Lung (tissue), 12 donors: ENCODE measurements around the gene ADRM1. TPM values are rescaled to one million over a fixed set of nuclear protein-coding genes. Genes with fewer than 3 reads are reported as not detected.

Experiments used
- ATAC-seq: fragments of 200-7000 bp; cut with Tn5 transposase; one replicate; pipeline ENCODE4 v1.9.1; 2020; ENCODE audit warnings: moderate number of reproducible peaks; ENCODE audit not compliant: insufficient read depth, low FRiP score
- DNase-seq, 3 donors: peaks; one replicate each; pipeline ENCODE4 v3.0.0-alpha.2; 2013 to 2017
- H3K27ac ChIP-seq, 2 donors: one replicate each; pipeline ENCODE4 v1.5.1; 2013; ENCODE audit warnings: mild to moderate bottlenecking in 2 of 2, moderate library complexity in 2 of 2, control low read depth in 1 of 2, inconsistent platforms in 1 of 2, low read depth in 1 of 2, low read length in 1 of 2
- H3K27me3 ChIP-seq, 3 donors: one replicate each; pipeline ENCODE4 v1.5.1; 2013; ENCODE audit warnings: low read length in 2 of 3; ENCODE audit not compliant: control insufficient read depth in 3 of 3, insufficient read depth in 3 of 3
- H3K36me3 ChIP-seq, 4 donors: one replicate each; pipeline ENCODE4 v1.5.1; 2013; ENCODE audit warnings: low read length in 4 of 4, mild to moderate bottlenecking in 1 of 4, moderate library complexity in 1 of 4; ENCODE audit not compliant: control insufficient read depth in 4 of 4, insufficient read depth in 4 of 4
- H3K4me1 ChIP-seq, 5 donors: one replicate each; pipeline ENCODE4 v1.5.1; 2013; ENCODE audit warnings: low read length in 5 of 5, mild to moderate bottlenecking in 2 of 5, moderate library complexity in 1 of 5; ENCODE audit not compliant: control insufficient read depth in 5 of 5, insufficient read depth in 5 of 5
- H3K4me3 ChIP-seq: one replicate; pipeline ENCODE4 v1.5.1; 2013; ENCODE audit warnings: mild to moderate bottlenecking, control low read depth, moderate library complexity
- H3K9ac ChIP-seq, 2 donors: one replicate each; pipeline ENCODE4 v1.5.1; 2013; ENCODE audit warnings: low read length in 2 of 2, control low read depth in 1 of 2; ENCODE audit not compliant: insufficient read depth in 1 of 2
- H3K9me3 ChIP-seq, 4 donors: one replicate each; pipeline ENCODE4 v1.5.1; 2013; ENCODE audit warnings: low read length in 3 of 4, mild to moderate bottlenecking in 1 of 4, moderate library complexity in 1 of 4; ENCODE audit not compliant: control insufficient read depth in 4 of 4, insufficient read depth in 3 of 4
- CTCF ChIP-seq: IDR thresholded peaks from 2 replicates; pipeline ENCODE4 v1.5.1; 2012; ENCODE audit warnings: mild to moderate bottlenecking; ENCODE audit errors: control extremely low read depth, extremely low read depth
- WGBS, 2 donors: extraction: QIAGEN DNeasy Blood & Tissue Kit; methylation state at CpG; one replicate each; pipeline ENCODE4 v1.1.7; 2013; 5-methylcytosine and 5-hydroxymethylcytosine counted together
- polyA plus RNA-seq, 2 donors: library from polyadenylated mRNA; stranded (reverse); fragments of 200-250 nt; gene quantifications; one replicate each; pipeline ENCODE4 v1.2.1, GENCODE V29; 2013
- total RNA-seq, 2 donors: library from RNA; depleted of rRNA in 1 of 2; stranded (reverse); fragments of >200 nt in 1 of 2; gene quantifications; one replicate each; pipeline ENCODE4 v1.2.1, GENCODE V29; 2014 to 2021
- donor health status: control.
- donor health status: control.
- donor health status: Bipolar disorder and iron deficiency.
- donor health status: healthy.
- donor health status: DM: yes; HTN: yes; CAD: no.

Gene ADRM1
- total and polyA plus RNA-seq, 4 donors: 43.1 to 140 (median 106) TPM

DNA sequence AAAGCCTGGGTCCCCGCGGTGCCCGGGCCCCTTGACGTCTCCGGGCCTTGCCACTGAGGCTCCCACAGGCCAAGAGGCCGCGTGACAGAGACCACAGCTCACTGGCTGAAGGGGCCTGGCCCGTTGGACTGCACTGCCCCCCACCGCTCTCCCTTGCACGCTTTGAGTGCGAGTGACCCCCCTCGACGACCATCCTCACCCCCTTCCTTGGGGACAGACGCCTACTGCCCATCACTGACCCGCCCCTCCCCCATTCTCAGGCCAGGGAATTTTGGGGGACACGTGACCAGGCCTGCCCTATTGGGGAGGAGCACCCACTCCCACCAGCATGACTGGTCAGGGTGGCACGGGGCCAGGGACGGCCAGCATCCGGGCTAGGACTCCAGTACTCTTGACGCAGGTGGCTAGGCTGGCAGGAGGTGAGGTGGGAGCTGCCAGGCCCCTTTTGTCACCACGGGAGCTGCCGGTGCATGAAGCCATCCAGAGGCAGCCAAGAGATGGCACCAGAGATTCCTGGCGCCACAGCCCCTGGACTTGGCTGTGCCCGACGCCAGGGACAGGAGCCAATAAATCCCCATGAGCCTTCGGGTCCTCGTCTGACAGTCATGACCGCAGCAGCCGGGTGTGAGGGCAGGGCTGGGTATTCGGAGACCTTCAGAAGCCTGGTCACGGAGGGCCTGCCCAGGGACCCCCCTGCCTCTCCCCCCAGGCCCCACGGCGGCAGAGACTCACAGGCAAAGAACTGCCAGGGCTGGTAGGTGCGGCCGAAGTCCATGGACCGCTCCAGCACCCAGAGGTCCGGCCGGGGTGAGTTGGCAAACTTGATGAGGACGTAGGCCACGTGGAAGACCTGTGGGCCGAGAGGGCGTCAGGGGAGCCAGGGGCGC, 49.8 kb downstream of the ADRM1 start:
- H3K36me3 ChIP-seq: peaks cover 0 to 41% (median 4%) of the 10 kb centered on the region in 4 donors
- peak overlapping the region; percentile 56 to 93 for H3K27ac ChIP-seq
- H3K9ac ChIP-seq: no peak overlapping the region
- H3K27me3 ChIP-seq: no peaks in the 10 kb centered on the region
- H3K4me1 ChIP-seq: peaks cover 7 to 31% (median 25%) of the 10 kb centered on the region in 5 donors
- ATAC-seq (no peak), DNase-seq (no peak)
- no peaks in the 10 kb centered on the region for H3K9me3 ChIP-seq
- WGBS, 2 donors: 72 to 85% methylated on average over 42 to 43 of the region's 43 CpGs
- no peak overlapping the region for H3K4me3 ChIP-seq
- TF ChIP-seq CTCF: no peak

GRCh38 chr20:62353289-62354030, 50.7 kb downstream of the ADRM1 start:
- H3K9ac ChIP-seq: no peak overlapping the region

DNA sequence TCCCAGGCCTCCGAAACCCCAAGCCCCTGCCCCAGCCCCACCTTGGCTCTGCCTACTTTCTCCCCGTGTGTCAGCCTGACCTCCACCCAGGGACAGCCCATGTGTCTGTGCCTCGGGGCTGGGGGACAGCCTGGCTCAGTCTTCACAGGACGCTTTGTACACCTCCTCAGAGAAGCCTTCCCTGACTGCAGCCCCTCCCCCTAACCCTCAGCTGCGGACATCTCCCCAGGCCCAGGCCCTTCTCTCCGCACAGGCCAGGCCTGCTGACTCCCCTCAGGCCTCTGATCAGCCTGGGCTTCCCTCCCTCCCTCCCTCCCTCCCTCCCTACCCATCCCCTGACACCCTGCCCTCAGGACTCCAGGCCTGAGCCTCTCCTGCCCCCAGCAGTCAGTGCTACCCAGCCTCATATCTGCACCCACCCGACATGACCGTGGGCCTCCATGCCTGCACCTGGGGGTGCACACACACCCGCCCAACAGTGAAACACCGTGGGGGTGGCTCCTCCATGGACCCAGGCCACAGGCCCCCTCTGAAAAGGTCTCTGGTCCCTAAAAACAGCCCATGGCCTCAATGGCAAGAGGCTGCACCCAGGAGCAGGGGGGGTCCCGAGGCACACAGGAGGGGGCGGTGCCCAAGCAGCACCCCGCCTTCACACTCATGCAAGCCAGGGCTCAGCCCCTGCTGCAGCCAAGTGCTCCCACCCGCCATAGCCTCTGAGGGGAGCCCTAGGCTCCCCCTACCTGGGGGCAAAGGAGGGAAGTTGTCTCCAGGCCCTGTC, 51.4 kb downstream of the ADRM1 start:
- peaks cover 0 to 41% (median 3%) of the 10 kb centered on the region in 4 donors for H3K36me3 ChIP-seq
- TF ChIP-seq CTCF: no peak
- no peak overlapping the region for H3K4me3 ChIP-seq
- H3K4me1 ChIP-seq: peaks cover 10 to 46% (median 40%) of the 10 kb centered on the region in 5 donors
- no peaks in the 10 kb centered on the region for H3K27me3 ChIP-seq
- H3K27ac ChIP-seq: peak overlapping the region; percentile 87 to 91
- no peak for ATAC-seq
- 81 to 84% methylated on average over 14 of the region's 14 CpGs for WGBS, 2 donors
- DNase-seq: no peak
- H3K9me3 ChIP-seq: no peaks in the 10 kb centered on the region
- no peak overlapping the region for H3K9ac ChIP-seq

More at GRCh38 chr20:62353289-62354030, 50.7 kb downstream of the ADRM1 start:
- 86 to 93% methylated on average over 15 to 16 of the region's 16 CpGs for WGBS, 2 donors
- Histone ChIP-seq H3K9me3 (no peaks in the 10 kb centered on the region), H3K27me3 (no peaks in the 10 kb centered on the region), H3K36me3 (peaks cover 0 to 41% (median 4%) of the 10 kb centered on the region in 4 donors), H3K27ac (peak overlapping the region; percentile 56 to 93), H3K4me1 (peaks cover 7 to 39% (median 33%) of the 10 kb centered on the region in 5 donors), H3K4me3 (no peak overlapping the region)
- ATAC-seq (no peak), DNase-seq (no peak)
- no peak for TF ChIP-seq CTCF
